Memory B cell (primary cell): ENCODE data around the gene TMEM161B.
"Not testable (repeated sequence)": the region's sequence is repeated elsewhere in the genome, so short reads cannot be mapped to it uniquely, and the experiment has no call there.

Source experiments
- ATAC-seq: fragments of 150-1000 bp; cut with Tn5 transposase; 2 replicates; pipeline ENCODE4 v1.10.0; 2021; ENCODE audit warnings: low read depth, mild to moderate bottlenecking, moderate library complexity
- DNase-seq, 2 donors: peaks; one replicate each; pipeline ENCODE4 v3.0.0; 2022; ENCODE audit warnings: low spot score in 2 of 2
- H3K27ac Mint-ChIP-seq: one replicate; pipeline ENCODE4 v1.8.0; 2022; ENCODE audit warnings: mild to moderate bottlenecking, moderate library complexity, mixed read lengths
- H3K27me3 Mint-ChIP-seq: one replicate; pipeline ENCODE4 v1.8.0; 2022; ENCODE audit warnings: mixed read lengths
- H3K36me3 Mint-ChIP-seq: one replicate; pipeline ENCODE4 v1.8.0; 2022; ENCODE audit warnings: mild to moderate bottlenecking, mixed read lengths
- H3K4me1 Mint-ChIP-seq: one replicate; pipeline ENCODE4 v1.8.0; 2022; ENCODE audit warnings: mixed read lengths
- H3K4me3 Mint-ChIP-seq: one replicate; pipeline ENCODE4 v1.8.0; 2022; ENCODE audit warnings: mild to moderate bottlenecking, moderate library complexity, mixed read lengths
- H3K9me3 Mint-ChIP-seq: one replicate; pipeline ENCODE4 v1.8.0; 2022; ENCODE audit warnings: mixed read lengths

TMEM161B gene

GRCh38 chr5:88188458-88189132 is 80.0 kb downstream of the TMEM161B start:
- ATAC-seq (no peak), DNase-seq (no peak)
- H3K27me3 Mint-ChIP-seq = no peaks in the 10 kb centered on the region
- H3K4me1 Mint-ChIP-seq = no peaks in the 10 kb centered on the region
- H3K36me3 Mint-ChIP-seq = peaks cover 43% of the 10 kb centered on the region
- H3K9me3 Mint-ChIP-seq = peaks cover 14% of the 10 kb centered on the region
- no peak overlapping the region for H3K4me3 Mint-ChIP-seq
- H3K27ac Mint-ChIP-seq = no peak overlapping the region

GRCh38 chr5:88183255-88183654 is 85.4 kb downstream of the TMEM161B start:
- Mint-ChIP-seq H3K27ac (no peak overlapping the region), H3K4me3 (no peak overlapping the region), H3K4me1 (no peaks in the 10 kb centered on the region), H3K36me3 (peaks cover 18% of the 10 kb centered on the region), H3K27me3 (no peaks in the 10 kb centered on the region), H3K9me3 (peaks cover 2% of the 10 kb centered on the region)
- no peak for DNase-seq
- no peak for ATAC-seq

GRCh38 chr5:88177486-88177885 is 91.2 kb downstream of the TMEM161B start:
- not testable (repeated sequence) for ATAC-seq, H3K9me3 Mint-ChIP-seq, H3K27me3 Mint-ChIP-seq, H3K4me1 Mint-ChIP-seq, H3K27ac Mint-ChIP-seq, DNase-seq, H3K4me3 Mint-ChIP-seq, H3K36me3 Mint-ChIP-seq

GRCh38 chr5:88172847-88173758 is 95.5 kb downstream of the TMEM161B start:
- Mint-ChIP-seq H3K27ac (no peak overlapping the region), H3K4me3 (no peak overlapping the region), H3K36me3 (no peaks in the 10 kb centered on the region), H3K27me3 (peaks cover 2% of the 10 kb centered on the region), H3K4me1 (peaks cover 3% of the 10 kb centered on the region), H3K9me3 (peaks cover 20% of the 10 kb centered on the region)
- ATAC-seq (no peak), DNase-seq (no peak)

- H3K27ac Mint-ChIP-seq = no peak overlapping the region
- H3K36me3 Mint-ChIP-seq = peaks cover 2% of the 10 kb centered on the region
- peaks cover 4% of the 10 kb centered on the region for H3K9me3 Mint-ChIP-seq
- H3K27me3 Mint-ChIP-seq = peaks cover 8% of the 10 kb centered on the region
- no peak for DNase-seq
- ATAC-seq = no peak
- no peak overlapping the region for H3K4me3 Mint-ChIP-seq
- no peaks in the 10 kb centered on the region for H3K4me1 Mint-ChIP-seq
Measured at GRCh38 chr5:88159591-88159990, 109.1 kb downstream of the TMEM161B start.

GRCh38 chr5:88158056-88158455 is 110.6 kb downstream of the TMEM161B start:
- Mint-ChIP-seq H3K36me3 (peaks cover 2% of the 10 kb centered on the region), H3K9me3 (peaks cover 5% of the 10 kb centered on the region), H3K27me3 (peaks cover 11% of the 10 kb centered on the region), H3K27ac (no peak overlapping the region), H3K4me3 (no peak overlapping the region), H3K4me1 (no peaks in the 10 kb centered on the region)
- DNase-seq (no peak), ATAC-seq (no peak)

GRCh38 chr5:88154891-88155290 is 113.8 kb downstream of the TMEM161B start:
- DNase-seq = no peak
- H3K4me1 Mint-ChIP-seq = no peaks in the 10 kb centered on the region
- H3K27me3 Mint-ChIP-seq = peaks cover 9% of the 10 kb centered on the region
- no peak for ATAC-seq
- peaks cover 13% of the 10 kb centered on the region for H3K9me3 Mint-ChIP-seq
- no peak overlapping the region for H3K4me3 Mint-ChIP-seq
- H3K27ac Mint-ChIP-seq = no peak overlapping the region
- no peaks in the 10 kb centered on the region for H3K36me3 Mint-ChIP-seq

GRCh38 chr5:88150747-88151146 is 117.9 kb downstream of the TMEM161B start:
- DNase-seq = no peak
- no peak overlapping the region for H3K27ac Mint-ChIP-seq
- H3K27me3 Mint-ChIP-seq = peaks cover 5% of the 10 kb centered on the region
- no peaks in the 10 kb centered on the region for H3K4me1 Mint-ChIP-seq
- H3K9me3 Mint-ChIP-seq = peaks cover 11% of the 10 kb centered on the region
- ATAC-seq = no peak
- no peaks in the 10 kb centered on the region for H3K36me3 Mint-ChIP-seq
- no peak overlapping the region for H3K4me3 Mint-ChIP-seq

GRCh38 chr5:88145611-88146467 is 122.8 kb downstream of the TMEM161B start:
- Mint-ChIP-seq H3K4me3 (no peak overlapping the region), H3K27ac (no peak overlapping the region), H3K27me3 (peaks cover 12% of the 10 kb centered on the region), H3K4me1 (peaks cover 4% of the 10 kb centered on the region), H3K9me3 (peaks cover 5% of the 10 kb centered on the region), H3K36me3 (peaks cover 1% of the 10 kb centered on the region)
- DNase-seq (no peak), ATAC-seq (no peak)

GRCh38 chr5:88145221-88145610 is 123.4 kb downstream of the TMEM161B start:
- Mint-ChIP-seq H3K4me3 (no peak overlapping the region), H3K27ac (no peak overlapping the region), H3K27me3 (peaks cover 12% of the 10 kb centered on the region), H3K9me3 (peaks cover 2% of the 10 kb centered on the region), H3K4me1 (peaks cover 4% of the 10 kb centered on the region), H3K36me3 (peaks cover 1% of the 10 kb centered on the region)
- ATAC-seq (no peak), DNase-seq (peak in 1 of 2 donors; percentile 9)
